Stimulated activated CD4-positive, alpha-beta T cell treated with anti-CD3 and anti-CD28 coated beads, Interleukin-12 subunit alpha, Interleukin-12 subunit beta, amount 100 ng/mL, for 24 hours (primary cell): ENCODE data around the gene FUT2.
"Not testable (repeated sequence)": the region's sequence is repeated elsewhere in the genome, so short reads cannot be mapped to it uniquely, and the experiment has no call there.

Experiments
- DNase-seq, 2 experiments: peaks; one replicate each; pipeline ENCODE4 v3.0.0-alpha.2; 2020; ENCODE audit warnings: low read depth in 2 of 2

The FUT2 gene

GRCh38 chr19:48670699-48671445 lies 24.9 kb upstream of the FUT2 start:
- no peak for DNase-seq

DNA sequence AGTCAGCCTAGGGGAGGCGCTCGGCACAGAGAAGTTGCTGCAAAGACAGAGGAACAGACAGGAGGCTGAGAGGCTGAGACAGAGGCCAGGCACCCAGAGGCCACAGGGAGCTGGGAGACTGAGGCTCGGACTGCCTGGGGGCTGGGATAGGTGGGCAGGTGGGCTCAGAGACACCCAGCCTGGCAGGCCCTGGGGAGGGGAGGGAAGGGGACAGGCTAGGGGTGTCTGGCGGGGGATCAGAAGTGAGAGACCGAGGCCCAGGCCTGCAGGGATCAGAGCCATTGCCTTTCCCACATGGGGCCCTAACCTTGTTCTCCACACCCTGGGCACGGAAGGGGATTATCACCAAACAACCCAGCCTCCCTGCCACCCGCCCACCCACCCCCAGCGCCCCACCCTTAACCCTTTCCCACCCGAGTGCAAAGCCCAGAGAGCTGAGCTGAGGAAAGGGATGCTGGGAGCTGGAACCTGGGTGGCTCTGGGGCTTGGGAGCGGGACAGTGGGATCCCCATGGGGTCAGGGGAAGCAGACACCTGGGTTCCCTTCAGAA lies 24.2 kb upstream of the FUT2 start:
- DNase-seq, result no peak

GRCh38 chr19:48672994-48673393 lies 22.8 kb upstream of the FUT2 start, which contains the start of gene NTN5:
Gene NTN5 (minus strand): TSS chr19:48673017. CDS start chr19:48670986, 2,031 bp downstream.
- DNase-seq, result no peak

DNA sequence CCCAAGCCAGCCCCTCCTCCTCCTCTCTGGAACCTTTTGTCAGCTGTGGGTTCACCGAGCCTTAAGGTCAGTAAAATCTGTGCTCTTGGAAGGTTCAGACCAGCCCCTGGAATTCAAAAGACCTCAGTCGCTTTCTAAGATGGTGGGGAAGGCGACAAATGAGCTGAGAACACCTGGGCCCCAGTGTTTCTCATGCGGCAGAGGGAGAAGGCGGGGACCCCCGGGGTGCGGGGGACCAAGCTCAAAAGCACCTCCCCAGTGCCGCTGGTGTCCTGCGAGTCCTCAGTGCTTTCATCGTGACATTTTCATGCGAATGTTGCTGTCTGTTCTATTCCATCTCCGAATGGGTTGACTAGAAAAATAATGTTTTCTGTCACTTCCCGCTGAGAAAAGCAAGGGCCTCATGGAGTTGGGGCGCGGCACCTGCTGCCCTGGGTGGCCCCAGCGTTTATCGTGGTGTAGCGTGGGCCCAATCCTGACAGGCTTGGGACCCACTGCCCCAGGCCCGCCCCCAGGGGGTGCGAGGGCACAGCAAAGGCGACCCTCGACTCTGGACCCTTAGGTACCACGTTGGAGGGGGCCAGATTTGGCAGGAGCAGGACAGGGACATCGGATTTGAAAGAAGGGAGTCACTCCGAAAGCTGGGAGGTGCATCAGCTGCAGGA lies 22.2 kb upstream of the FUT2 start:
- DNase-seq, result no peak

GRCh38 chr19:48674216-48674809 lies 21.5 kb upstream of the FUT2 start:
- DNase-seq, result no peak

DNA sequence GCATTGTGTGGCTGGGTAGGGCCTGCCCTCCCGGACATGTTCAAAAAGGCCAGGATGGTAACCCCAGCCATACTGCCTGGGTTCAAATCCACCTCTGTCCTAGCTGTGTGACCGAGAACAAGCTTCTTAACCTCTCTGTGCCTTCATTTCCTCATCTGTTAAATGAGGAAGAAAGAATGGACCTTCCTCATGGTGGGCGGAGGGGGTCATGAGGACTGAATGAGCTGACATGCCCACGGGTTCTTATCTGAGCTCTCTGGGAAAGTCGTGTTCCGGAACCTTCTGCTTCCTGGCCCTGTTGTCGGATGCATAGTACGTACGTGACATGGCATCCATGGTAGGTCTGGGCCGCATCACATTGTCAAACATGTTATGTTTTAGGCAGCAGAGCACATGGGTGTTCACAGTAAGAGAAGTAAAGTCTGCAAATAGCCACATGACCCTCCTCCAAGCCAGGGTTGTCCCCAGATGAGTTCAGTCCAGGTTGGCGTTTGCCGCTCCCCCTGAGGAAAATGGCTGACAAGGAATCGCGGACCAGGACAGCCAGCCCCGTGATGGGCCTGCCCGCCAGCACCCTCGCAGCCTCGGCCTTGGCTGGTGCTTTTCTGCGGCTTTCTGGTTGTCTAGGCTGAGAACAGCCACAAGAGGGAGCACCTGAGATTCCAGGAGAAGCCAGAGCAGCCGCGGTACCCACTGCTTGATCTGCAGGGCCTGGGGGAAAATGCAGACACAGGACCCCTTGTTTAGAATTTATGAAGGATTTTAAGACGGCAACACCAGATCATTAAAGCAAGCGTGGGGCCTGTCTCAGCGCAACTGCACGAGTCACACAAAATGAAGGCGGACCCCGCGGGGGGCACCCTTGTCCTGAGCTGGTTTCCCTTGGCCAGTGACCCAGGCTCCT lies 20.6 kb upstream of the FUT2 start:
- peak; percentile 44 to 70 for DNase-seq

- no peak for DNase-seq
Observed at GRCh38 chr19:48676487-48676886, 19.3 kb upstream of the FUT2 start.

DNA sequence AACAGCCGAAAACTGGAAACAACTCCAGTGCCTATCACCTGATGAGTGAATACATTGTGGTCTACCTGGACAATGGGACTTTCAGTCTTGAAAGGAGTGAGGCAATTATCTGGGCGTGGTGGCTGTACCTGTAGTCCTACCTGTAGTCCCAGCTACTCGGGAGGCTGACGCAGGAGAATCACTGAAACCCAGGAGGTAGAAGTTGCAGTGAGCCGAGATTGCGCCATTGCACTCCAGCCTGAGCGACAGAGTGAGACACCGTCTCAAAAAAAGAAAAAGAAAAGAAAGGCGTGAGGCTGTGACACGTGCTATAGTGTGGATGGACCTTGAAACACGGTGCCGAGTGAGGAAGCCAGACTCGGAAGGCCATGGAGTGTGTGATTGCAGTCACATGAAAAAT lies 18.9 kb upstream of the FUT2 start:
- DNase-seq, result no peak

GRCh38 chr19:48678201-48678600 lies 17.6 kb upstream of the FUT2 start:
- DNase-seq, result no peak

DNA sequence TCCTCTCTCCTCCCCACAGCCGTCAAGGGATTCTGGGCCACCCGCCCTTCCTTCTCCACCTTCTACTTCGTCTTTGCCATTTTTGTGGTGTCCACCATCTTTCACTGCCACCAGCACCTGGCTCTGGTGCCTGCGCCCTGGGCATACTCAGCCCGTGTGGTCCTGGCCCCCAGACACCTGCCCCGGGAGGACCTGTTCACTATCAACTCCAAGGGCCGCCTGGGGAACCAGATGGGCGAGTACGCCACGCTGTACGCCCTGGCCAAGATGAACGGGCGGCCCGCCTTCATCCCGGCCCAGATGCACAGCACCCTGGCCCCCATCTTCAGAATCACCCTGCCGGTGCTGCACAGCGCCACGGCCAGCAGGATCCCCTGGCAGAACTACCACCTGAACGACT lies 15.8 kb upstream of the FUT2 start:
- not testable (repeated sequence) for DNase-seq

DNA sequence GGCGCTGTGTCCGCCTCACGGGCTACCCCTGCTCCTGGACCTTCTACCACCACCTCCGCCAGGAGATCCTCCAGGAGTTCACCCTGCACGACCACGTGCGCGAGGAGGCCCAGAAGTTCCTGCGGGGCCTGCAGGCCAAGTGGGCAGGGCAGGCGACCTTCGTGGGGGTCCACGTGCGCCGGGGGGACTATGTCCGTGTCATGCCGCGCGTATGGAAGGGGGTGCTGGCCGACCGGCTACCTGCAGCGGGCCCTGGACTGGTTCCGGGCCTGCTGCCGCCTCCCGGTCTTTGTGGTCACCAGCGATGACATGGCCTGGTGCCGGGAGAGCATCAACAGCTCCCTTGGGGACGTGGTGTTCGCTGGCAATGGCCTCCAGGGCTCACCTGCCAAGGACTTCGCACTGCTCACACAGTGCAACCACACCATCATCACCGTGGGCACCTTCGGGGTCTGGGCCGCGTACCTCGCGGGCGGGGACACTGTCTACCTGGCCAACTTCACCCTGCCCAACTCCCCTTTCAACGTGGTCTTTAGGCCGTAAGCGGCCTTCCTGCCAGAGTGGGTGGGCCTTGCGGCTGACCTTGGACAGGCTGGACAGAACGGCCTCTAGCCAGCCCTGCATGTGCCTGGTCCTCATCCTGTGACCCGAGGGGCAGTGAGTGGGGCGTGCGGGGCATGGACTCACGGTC lies 15.2 kb upstream of the FUT2 start:
- no peak for DNase-seq

GRCh38 chr19:48681127-48681470 lies 14.7 kb upstream of the FUT2 start:
- no peak for DNase-seq

DNA sequence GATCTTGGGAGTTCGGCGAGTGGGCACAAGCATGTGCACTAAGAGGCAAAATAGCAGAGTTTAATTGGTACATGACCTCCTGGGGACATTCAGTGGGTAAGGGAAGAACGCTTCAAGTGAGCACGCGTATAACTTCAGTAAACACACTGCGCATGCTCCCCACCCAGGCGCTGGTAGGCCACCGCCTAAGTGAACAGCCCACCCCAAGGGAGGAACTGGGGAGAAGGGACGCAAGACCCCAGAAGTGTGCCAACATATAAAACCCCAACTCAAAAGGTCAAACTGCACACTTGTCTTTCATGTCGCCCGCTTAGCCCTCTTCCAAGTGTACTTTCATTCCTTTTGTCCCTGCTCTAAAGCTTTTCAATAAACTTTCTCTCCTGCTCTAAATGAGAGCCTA lies 12.4 kb upstream of the FUT2 start:
- DNase-seq, result peak in 1 of 2 experiments; percentile 9

GRCh38 chr19:48685583-48685982 lies 10.2 kb upstream of the FUT2 start:
- no peak for DNase-seq

- DNase-seq, result no peak
Observed at GRCh38 chr19:48686088-48686487, 9.7 kb upstream of the FUT2 start.

DNA sequence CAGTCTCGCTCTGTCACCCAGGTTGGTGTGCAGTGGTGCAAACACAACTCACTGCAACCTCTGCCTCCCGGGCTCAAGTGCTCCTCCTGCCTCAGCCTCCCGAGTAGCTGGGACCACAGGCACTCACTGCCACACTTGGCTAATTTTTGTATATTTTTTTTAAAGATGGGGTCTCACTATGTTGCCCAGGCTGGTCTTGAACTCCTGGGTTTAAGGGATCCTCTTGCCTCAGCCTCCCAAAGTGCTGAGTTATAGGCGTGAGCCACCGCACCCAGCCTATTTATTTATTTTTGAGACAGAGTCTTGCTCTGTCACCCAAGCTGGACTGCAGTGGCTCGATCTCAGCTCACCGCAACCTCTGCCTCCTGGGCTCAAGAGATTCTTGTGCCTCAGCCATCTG lies 9.1 kb upstream of the FUT2 start:
- DNase-seq, result not testable (repeated sequence)

- DNase-seq, result no peak
Observed at GRCh38 chr19:48687776-48688175, 8.0 kb upstream of the FUT2 start.

- DNase-seq, result no peak
Observed at GRCh38 chr19:48689449-48689848, 6.3 kb upstream of the FUT2 start.

DNA sequence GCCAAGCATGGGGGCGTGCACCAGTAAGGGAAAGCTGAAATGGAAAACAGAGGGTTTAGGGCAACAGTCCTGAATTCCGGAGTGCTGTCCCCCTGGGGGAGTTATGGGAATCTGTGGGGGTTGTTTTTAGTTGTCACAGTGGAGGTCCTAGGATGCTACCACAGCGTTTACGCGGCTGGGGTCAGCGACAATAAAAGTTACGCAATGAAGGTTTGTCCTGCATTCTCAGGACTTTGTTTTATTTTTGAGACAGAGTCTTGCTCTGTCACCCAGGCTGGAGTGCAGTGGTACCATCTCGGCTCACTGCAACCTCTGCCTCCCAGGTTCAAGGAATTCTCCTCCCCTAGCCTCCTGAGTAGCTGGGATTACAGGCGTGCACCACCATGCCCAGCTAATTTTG lies 2.1 kb upstream of the FUT2 start:
- not testable (repeated sequence) for DNase-seq

GRCh38 chr19:48696353-48697010 lies 711 bp downstream of the FUT2 start:
- no peak for DNase-seq

- DNase-seq, result no peak
Observed at GRCh38 chr19:48698046-48698445, 2.3 kb downstream of the FUT2 start.
